ENCODE measurements around the gene FGGY.

The FGGY gene

GRCh38 chr1:59803458-59804038 is 506.7 kb downstream of the FGGY start:
- no peaks in the 10 kb centered on the region for H3K4me1 ChIP-seq (ENCODE audit: insufficient read depth, poor library complexity, severe bottlenecking)
- no peak for DNase-seq (ENCODE audit: low spot score)
- no peak for TF ChIP-seq CTCF (IDR thresholded peaks at IDR 0.05; ENCODE audit: poor library complexity, severe bottlenecking)
- no peak overlapping the region for H3K4me3 ChIP-seq (ENCODE audit: severe bottlenecking)
- no peak for ATAC-seq (ENCODE audit: low read depth)
- H3K27me3 ChIP-seq (ENCODE audit: insufficient read depth, poor library complexity, severe bottlenecking) = no peaks in the 10 kb centered on the region
- no peaks in the 10 kb centered on the region for H3K36me3 ChIP-seq (ENCODE audit: low read depth)
- no peak overlapping the region for H3K27ac ChIP-seq (ENCODE audit: poor library complexity, severe bottlenecking)
- no peaks in the 10 kb centered on the region for H3K9me3 ChIP-seq (ENCODE audit: severe bottlenecking)

- Histone ChIP-seq H3K36me3 (ENCODE audit: low read depth) (no peaks in the 10 kb centered on the region), H3K27ac (ENCODE audit: poor library complexity, severe bottlenecking) (no peak overlapping the region), H3K27me3 (ENCODE audit: insufficient read depth, poor library complexity, severe bottlenecking) (no peaks in the 10 kb centered on the region), H3K4me1 (ENCODE audit: insufficient read depth, poor library complexity, severe bottlenecking) (no peaks in the 10 kb centered on the region), H3K4me3 (ENCODE audit: severe bottlenecking) (no peak overlapping the region), H3K9me3 (ENCODE audit: severe bottlenecking) (no peaks in the 10 kb centered on the region)
- ATAC-seq (ENCODE audit: low read depth) (no peak), DNase-seq (ENCODE audit: low spot score) (no peak)
- TF ChIP-seq CTCF (IDR thresholded peaks at IDR 0.05; ENCODE audit: poor library complexity, severe bottlenecking) = no peak
These were observed 507.4 kb downstream of the FGGY start for GRCh38 chr1:59804301-59804700.

GRCh38 chr1:59805554-59805953 is 508.7 kb downstream of the FGGY start:
- DNase-seq (ENCODE audit: low spot score) = no peak
- H3K27ac ChIP-seq (ENCODE audit: poor library complexity, severe bottlenecking) = no peak overlapping the region

More at GRCh38 chr1:59805554-59805953, 508.7 kb downstream of the FGGY start:
- TF ChIP-seq CTCF (IDR thresholded peaks at IDR 0.05; ENCODE audit: poor library complexity, severe bottlenecking) = no peak
- no peak for ATAC-seq (ENCODE audit: low read depth)
- Histone ChIP-seq H3K4me3 (ENCODE audit: severe bottlenecking) (no peak overlapping the region), H3K27me3 (ENCODE audit: insufficient read depth, poor library complexity, severe bottlenecking) (no peaks in the 10 kb centered on the region), H3K9me3 (ENCODE audit: severe bottlenecking) (no peaks in the 10 kb centered on the region), H3K4me1 (ENCODE audit: insufficient read depth, poor library complexity, severe bottlenecking) (no peaks in the 10 kb centered on the region), H3K36me3 (ENCODE audit: low read depth) (no peaks in the 10 kb centered on the region)
